HepG2 (cell line): Measurements from ENCODE around the gene CFAP119. TPM values are rescaled to one million over a fixed set of nuclear protein-coding genes. Genes with fewer than 3 reads are reported as not detected.

Experiments
- ATAD3A ChIP-seq: sonication (generic); formaldehyde crosslinking; IDR thresholded peaks from 2 replicates; pipeline ENCODE4 v1.4.0; 2020; ENCODE audit warnings: missing genetic modification reagents
- CREM ChIP-seq, 2 experiments: sonication (generic) in 1 of 2; formaldehyde crosslinking in 1 of 2; IDR thresholded peaks; 2 replicates each; pipeline versions ENCODE4 v1.4.0 to v1.6.1; 2016 to 2020; ENCODE audit warnings: antibody characterized with exemption in 1 of 2, mild to moderate bottlenecking in 1 of 2, missing genetic modification reagents in 1 of 2
- FOSL1 ChIP-seq: sonication (generic); formaldehyde crosslinking; IDR thresholded peaks from 2 replicates; pipeline ENCODE4 v1.9.0; 2021; ENCODE audit warnings: missing genetic modification reagents, borderline replicate concordance
- HOXA3 ChIP-seq: sonication (generic); formaldehyde crosslinking; IDR thresholded peaks from 2 replicates; pipeline ENCODE4 v1.5.0; 2020; ENCODE audit warnings: missing genetic modification reagents
- MLLT10 ChIP-seq: sonication (generic); formaldehyde crosslinking; IDR thresholded peaks from 2 replicates; pipeline ENCODE4 v1.4.0; 2020; ENCODE audit warnings: missing genetic modification reagents
- MTF1 ChIP-seq: sonication (generic); formaldehyde crosslinking; IDR thresholded peaks from 2 replicates; pipeline ENCODE4 v1.5.0; 2020; ENCODE audit warnings: missing genetic modification reagents
- NFKB2 ChIP-seq: sonication (generic); formaldehyde crosslinking; IDR thresholded peaks from 2 replicates; pipeline ENCODE4 v1.4.0; 2020; ENCODE audit warnings: missing genetic modification reagents, borderline replicate concordance
- REXO4 ChIP-seq: sonication (generic); formaldehyde crosslinking; IDR thresholded peaks from 2 replicates; pipeline ENCODE4 v1.8.0; 2022; ENCODE audit warnings: missing genetic modification reagents, mild to moderate bottlenecking, borderline replicate concordance
- RFXAP ChIP-seq: sonication (generic); formaldehyde crosslinking; IDR thresholded peaks from 2 replicates; pipeline ENCODE4 v1.4.0; 2020; ENCODE audit warnings: missing genetic modification reagents, borderline replicate concordance
- ZFP62 ChIP-seq: sonication (generic); formaldehyde crosslinking; IDR thresholded peaks from 2 replicates; pipeline ENCODE4 v1.4.0; 2020; ENCODE audit warnings: missing genetic modification reagents
- ZMYM3 ChIP-seq: sonication (generic); formaldehyde crosslinking; IDR thresholded peaks from 2 replicates; pipeline ENCODE4 v1.5.1; 2020; ENCODE audit warnings: mild to moderate bottlenecking, missing genetic modification reagents
- ZNF232 ChIP-seq: sonication (generic); formaldehyde crosslinking; IDR thresholded peaks from 2 replicates; pipeline ENCODE4 v1.4.0; 2020; ENCODE audit warnings: missing genetic modification reagents, borderline replicate concordance
- ZNF253 ChIP-seq: sonication (generic); formaldehyde crosslinking; IDR thresholded peaks from 2 replicates; pipeline ENCODE4 v1.8.0; 2022; ENCODE audit warnings: mild to moderate bottlenecking, missing genetic modification reagents, borderline replicate concordance
- ZNF260 ChIP-seq: sonication (generic); formaldehyde crosslinking; IDR thresholded peaks from 2 replicates; pipeline ENCODE4 v1.4.0; 2020; ENCODE audit warnings: missing genetic modification reagents, low read depth, mild to moderate bottlenecking, borderline replicate concordance
- ZNF296 ChIP-seq: sonication (generic); formaldehyde crosslinking; conservative IDR thresholded peaks from 2 replicates; pipeline ENCODE4 v1.5.0; 2020; ENCODE audit warnings: mild to moderate bottlenecking, missing genetic modification reagents
- ZNF564 ChIP-seq: sonication (generic); formaldehyde crosslinking; IDR thresholded peaks from 2 replicates; pipeline ENCODE4 v1.8.1; 2023; ENCODE audit warnings: mild to moderate bottlenecking, missing genetic modification reagents
- ZNF614 ChIP-seq: IDR thresholded peaks from 2 replicates; pipeline ENCODE4 v1.6.1; 2018; ENCODE audit warnings: missing biosample characterization, missing genetic modification reagents, inconsistent platforms, borderline replicate concordance
- ZNF619 ChIP-seq: sonication (generic); formaldehyde crosslinking; IDR thresholded peaks from 2 replicates; pipeline ENCODE4 v1.4.0; 2020; ENCODE audit warnings: mild to moderate bottlenecking, missing genetic modification reagents
- ZNF781 ChIP-seq: sonication (generic); formaldehyde crosslinking; IDR thresholded peaks from 2 replicates; pipeline ENCODE4 v1.5.1; 2020; ENCODE audit warnings: borderline replicate concordance, mild to moderate bottlenecking, missing genetic modification reagents; ENCODE audit errors: not compliant biosample characterization
- ZNF788 ChIP-seq: sonication (generic); formaldehyde crosslinking; IDR thresholded peaks from 2 replicates; pipeline ENCODE4 v1.5.0; 2020; ENCODE audit warnings: mild to moderate bottlenecking, missing genetic modification reagents, borderline replicate concordance
- ZNF879 ChIP-seq: sonication (generic); formaldehyde crosslinking; IDR thresholded peaks from 2 replicates; pipeline ENCODE4 v1.8.1; 2023; ENCODE audit warnings: missing genetic modification reagents
- ZZZ3 ChIP-seq: sonication (generic); formaldehyde crosslinking; IDR thresholded peaks from 2 replicates; pipeline ENCODE4 v1.4.0; 2020; ENCODE audit warnings: missing genetic modification reagents, mild to moderate bottlenecking, borderline replicate concordance
- polyA plus RNA-seq, 8 experiments: library from polyadenylated mRNA; depleted of rRNA in 3 of 8; stranded (reverse) in 7 of 8; unstranded in 1 of 8; fragments of >200 nt; fragmentation: Illumina TruSeq in 4 of 8; extraction: Trizol in 4 of 8; gene quantifications; 2 replicates each; pipeline versions ENCODE4 v1.2.1 to v1.2.3, GENCODE V29; 2011 to 2016; ENCODE audit warnings: low read depth in 4 of 8, missing spikeins in 1 of 8, mixed read lengths in 1 of 8; ENCODE audit not compliant: insufficient read depth in 1 of 8
- total RNA-seq, 5 experiments: library from RNA; depleted of rRNA; stranded (reverse); fragments of >200 nt; fragmentation: Illumina TruSeq; extraction: Trizol; gene quantifications; 2 replicates each; pipeline ENCODE4 v1.2.3, GENCODE V29; 2016; ENCODE audit warnings: low read depth in 1 of 5
- TF ChIP-seq, protein P1 (sequence below): sonication (generic); formaldehyde crosslinking; IDR thresholded peaks from 2 replicates; pipeline ENCODE4 v1.4.0; 2020; ENCODE audit warnings: mild to moderate bottlenecking, missing genetic modification reagents
- TF ChIP-seq, protein P2 (sequence below): IDR thresholded peaks from 2 replicates; pipeline ENCODE4 v1.6.1; 2016; ENCODE audit warnings: missing genetic modification reagents, missing compliant biosample characterization
- TF ChIP-seq, protein P3 (sequence below): IDR thresholded peaks from 2 replicates; pipeline ENCODE4 v1.6.1; 2016; ENCODE audit warnings: low read depth
- TF ChIP-seq, protein P4 (sequence below): sonication (generic); formaldehyde crosslinking; IDR thresholded peaks from 2 replicates; pipeline ENCODE4 v1.9.0; 2021; ENCODE audit warnings: missing genetic modification reagents, mild to moderate bottlenecking, borderline replicate concordance

Gene CFAP119
- total and polyA plus RNA-seq, 2 of the 13 experiments (the other 11 are each of a cell fraction or from before 2014, with no cell fraction given), result 6.4 TPM

DNA sequence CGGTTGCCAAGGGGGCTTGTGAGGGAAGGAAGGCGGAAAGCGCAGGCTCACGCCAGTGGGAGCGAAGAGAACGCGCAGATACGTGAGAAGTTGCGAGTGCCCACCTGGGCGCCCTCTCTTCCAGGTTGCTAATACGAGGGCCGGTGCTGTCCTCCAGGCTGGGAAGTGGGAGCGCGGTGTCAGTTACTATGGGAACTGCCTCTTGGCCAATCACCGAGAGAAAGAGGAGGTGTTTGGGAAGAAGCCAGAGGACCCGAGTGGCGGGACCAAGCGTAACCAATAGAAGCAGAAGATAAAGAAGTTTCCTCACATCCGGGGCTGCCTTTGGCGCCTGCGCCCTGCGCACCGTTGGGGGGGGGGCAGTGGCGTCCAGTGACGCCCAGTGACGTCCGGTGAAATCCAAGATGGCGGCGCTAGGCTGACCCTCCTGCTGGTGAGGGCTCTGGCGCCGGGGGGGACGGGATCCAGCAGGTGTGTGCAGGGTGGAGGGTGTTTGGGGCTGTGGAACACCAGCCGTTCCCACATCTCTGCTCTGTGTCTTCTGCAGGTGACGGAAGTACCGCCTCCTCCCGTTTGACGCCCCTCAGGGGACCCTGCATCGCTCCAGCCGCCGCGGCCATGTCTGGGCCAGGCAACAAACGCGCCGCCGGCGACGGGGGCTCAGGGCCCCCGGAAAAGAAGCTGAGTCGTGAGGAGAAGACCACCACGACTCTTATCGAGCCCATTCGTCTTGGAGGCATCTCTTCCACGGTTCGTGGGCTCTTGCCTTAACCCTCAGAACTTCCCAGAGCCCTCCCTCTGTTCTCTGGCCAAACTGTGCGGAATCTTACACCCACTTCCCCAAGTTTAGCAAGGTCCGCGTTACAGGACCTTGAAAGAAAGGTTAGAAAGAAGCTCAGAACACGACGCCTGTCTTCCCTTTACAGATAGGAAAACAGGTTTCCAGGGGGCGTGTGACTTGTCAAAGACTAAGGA is at the start of gene CFAP119, which contains the start of gene RNF40 (continued):
- 0 out of 2 replicates have a peak, but pooled peaks have one; percentile 13 for TF ChIP-seq ZMYM3 (CRISPR knock-in tag)
- TF ChIP-seq ZZZ3 (CRISPR knock-in tag), result peak; percentile 88
- no peak for TF ChIP-seq MLLT10 (CRISPR knock-in tag)
- TF ChIP-seq, protein P1, sequence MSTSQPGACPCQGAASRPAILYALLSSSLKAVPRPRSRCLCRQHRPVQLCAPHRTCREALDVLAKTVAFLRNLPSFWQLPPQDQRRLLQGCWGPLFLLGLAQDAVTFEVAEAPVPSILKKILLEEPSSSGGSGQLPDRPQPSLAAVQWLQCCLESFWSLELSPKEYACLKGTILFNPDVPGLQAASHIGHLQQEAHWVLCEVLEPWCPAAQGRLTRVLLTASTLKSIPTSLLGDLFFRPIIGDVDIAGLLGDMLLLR (CRISPR knock-in tag), result no peak; the same call in 1 of the 2 replicates
- no peak for TF ChIP-seq ZNF879
- no peak for TF ChIP-seq ZNF296 (CRISPR knock-in tag)
- TF ChIP-seq, protein P2, sequence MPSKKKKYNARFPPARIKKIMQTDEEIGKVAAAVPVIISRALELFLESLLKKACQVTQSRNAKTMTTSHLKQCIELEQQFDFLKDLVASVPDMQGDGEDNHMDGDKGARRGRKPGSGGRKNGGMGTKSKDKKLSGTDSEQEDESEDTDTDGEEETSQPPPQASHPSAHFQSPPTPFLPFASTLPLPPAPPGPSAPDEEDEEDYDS (CRISPR knock-in tag), result peak; percentile 67
- TF ChIP-seq ZNF564 (CRISPR knock-in tag), result peak; percentile 74; the same call in 1 of the 2 replicates
- TF ChIP-seq REXO4 (CRISPR knock-in tag), result no peak
- peak; percentile 6; the same call in 1 of the 2 replicates for TF ChIP-seq ZNF253 (CRISPR knock-in tag)
- TF ChIP-seq MTF1 (CRISPR knock-in tag), result peak; percentile 76; the same call in 1 of the 2 replicates
- TF ChIP-seq, protein P3, sequence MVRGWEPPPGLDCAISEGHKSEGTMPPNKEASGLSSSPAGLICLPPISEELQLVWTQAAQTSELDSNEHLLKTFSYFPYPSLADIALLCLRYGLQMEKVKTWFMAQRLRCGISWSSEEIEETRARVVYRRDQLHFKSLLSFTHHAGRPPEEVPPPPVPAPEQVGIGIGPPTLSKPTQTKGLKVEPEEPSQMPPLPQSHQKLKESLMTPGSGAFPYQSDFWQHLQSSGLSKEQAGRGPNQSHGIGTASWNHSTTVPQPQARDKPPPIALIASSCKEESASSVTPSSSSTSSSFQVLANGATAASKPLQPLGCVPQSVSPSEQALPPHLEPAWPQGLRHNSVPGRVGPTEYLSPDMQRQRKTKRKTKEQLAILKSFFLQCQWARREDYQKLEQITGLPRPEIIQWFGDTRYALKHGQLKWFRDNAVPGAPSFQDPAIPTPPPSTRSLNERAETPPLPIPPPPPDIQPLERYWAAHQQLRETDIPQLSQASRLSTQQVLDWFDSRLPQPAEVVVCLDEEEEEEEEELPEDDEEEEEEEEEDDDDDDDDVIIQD (CRISPR knock-in tag), result peak; percentile 70
- peak; percentile 76; the same call in 1 of the 2 replicates for TF ChIP-seq RFXAP (CRISPR knock-in tag)
- TF ChIP-seq, protein P4, sequence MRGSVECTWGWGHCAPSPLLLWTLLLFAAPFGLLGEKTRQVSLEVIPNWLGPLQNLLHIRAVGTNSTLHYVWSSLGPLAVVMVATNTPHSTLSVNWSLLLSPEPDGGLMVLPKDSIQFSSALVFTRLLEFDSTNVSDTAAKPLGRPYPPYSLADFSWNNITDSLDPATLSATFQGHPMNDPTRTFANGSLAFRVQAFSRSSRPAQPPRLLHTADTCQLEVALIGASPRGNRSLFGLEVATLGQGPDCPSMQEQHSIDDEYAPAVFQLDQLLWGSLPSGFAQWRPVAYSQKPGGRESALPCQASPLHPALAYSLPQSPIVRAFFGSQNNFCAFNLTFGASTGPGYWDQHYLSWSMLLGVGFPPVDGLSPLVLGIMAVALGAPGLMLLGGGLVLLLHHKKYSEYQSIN (CRISPR knock-in tag), result no peak
- peak; percentile 80 for TF ChIP-seq ZNF788 (CRISPR knock-in tag)
- TF ChIP-seq ZFP62 (CRISPR knock-in tag), result no peak
- no peak; the same call in 1 of the 2 replicates for TF ChIP-seq ZNF614 (CRISPR knock-in tag)
- TF ChIP-seq ZNF781 (CRISPR knock-in tag), result peak; percentile 42
- peak; percentile 93 for TF ChIP-seq CREM (IDR thresholded peaks at IDR 0.05)
- no peak for TF ChIP-seq CREM (CRISPR knock-in tag; IDR thresholded peaks at IDR 0.05)
- peak; percentile 99 for TF ChIP-seq HOXA3
- peak; percentile 85; the same call in 1 of the 2 replicates for TF ChIP-seq NFKB2
- peak; percentile 83 for TF ChIP-seq ZNF232 (CRISPR knock-in tag)
- no peak for TF ChIP-seq FOSL1 (CRISPR knock-in tag)
- TF ChIP-seq ZNF619 (CRISPR knock-in tag), result 0 out of 2 replicates have a peak, but pooled peaks have one; percentile 52
- 0 out of 2 replicates have a peak, but pooled peaks have one; percentile 56 for TF ChIP-seq ATAD3A
- no peak for TF ChIP-seq ZNF260 (CRISPR knock-in tag)
